Stimulated activated CD4-positive, alpha-beta T cell treated with anti-CD3 and anti-CD28 coated beads, Interleukin-2, amount 100 ng/mL, for 24 hours (primary cell): Measurements from ENCODE around the gene ARSI.

Source experiments
- DNase-seq, 2 donors: peaks; one replicate each; pipeline ENCODE4 v3.0.0-alpha.2; 2020

The ARSI gene

GRCh38 chr5:150302301-150303069, at the start of gene ARSI:
Gene ARSI, minus strand, starts transcription at chr5:150302905. Its CDS starts 532 bp downstream, at chr5:150302373.
- no peak for DNase-seq

- peak; percentile 49 to 55 for DNase-seq
Measured at GRCh38 chr5:150350524-150351344, 48.0 kb upstream of the ARSI start.

- DNase-seq, result no peak
Measured at GRCh38 chr5:150349681-150350275, 47.1 kb upstream of the ARSI start.

DNA sequence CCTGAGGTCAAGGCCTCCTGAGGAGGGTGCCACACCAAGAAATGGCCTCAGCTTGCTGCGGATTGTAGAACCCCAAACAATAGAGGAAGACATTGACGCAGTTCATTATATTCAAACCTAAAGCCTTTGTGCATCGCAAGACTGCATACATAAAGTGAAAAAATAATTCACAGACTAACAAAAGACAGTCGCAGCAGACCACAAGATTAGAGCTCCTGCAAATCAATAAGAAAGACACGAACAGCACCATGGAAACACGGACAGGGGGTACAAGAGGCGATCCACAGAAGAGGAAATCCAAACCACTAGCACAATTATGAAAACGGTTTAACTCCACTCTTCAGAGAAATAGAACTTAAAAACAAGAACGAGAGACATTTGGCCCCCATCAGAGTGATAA, 44.7 kb upstream of the ARSI start:
- DNase-seq, result no peak

- DNase-seq, result no peak
Measured at GRCh38 chr5:150347003-150347402, 44.3 kb upstream of the ARSI start.

DNA sequence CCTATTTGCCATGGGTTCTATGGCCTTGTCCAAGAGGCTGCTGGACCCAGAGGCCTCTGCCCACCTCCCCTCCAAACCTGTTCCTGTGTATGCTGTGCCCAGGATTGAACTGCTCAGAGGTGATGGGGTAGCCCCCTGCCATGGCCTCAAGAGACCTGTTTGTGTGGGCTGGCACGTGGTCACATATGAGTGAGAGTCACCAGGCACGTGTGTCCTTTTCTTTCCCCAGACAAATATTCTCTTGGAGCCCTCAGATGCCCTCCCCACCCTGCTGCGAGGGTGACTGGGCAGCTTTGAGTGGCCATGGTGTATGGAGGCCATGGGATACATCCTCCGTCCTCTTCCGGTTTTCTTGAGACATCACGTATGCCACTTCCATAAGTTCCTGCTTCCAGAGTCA, 43.9 kb upstream of the ARSI start:
- DNase-seq, result no peak

GRCh38 chr5:150345716-150346115, 43.0 kb upstream of the ARSI start:
- DNase-seq, result no peak

DNA sequence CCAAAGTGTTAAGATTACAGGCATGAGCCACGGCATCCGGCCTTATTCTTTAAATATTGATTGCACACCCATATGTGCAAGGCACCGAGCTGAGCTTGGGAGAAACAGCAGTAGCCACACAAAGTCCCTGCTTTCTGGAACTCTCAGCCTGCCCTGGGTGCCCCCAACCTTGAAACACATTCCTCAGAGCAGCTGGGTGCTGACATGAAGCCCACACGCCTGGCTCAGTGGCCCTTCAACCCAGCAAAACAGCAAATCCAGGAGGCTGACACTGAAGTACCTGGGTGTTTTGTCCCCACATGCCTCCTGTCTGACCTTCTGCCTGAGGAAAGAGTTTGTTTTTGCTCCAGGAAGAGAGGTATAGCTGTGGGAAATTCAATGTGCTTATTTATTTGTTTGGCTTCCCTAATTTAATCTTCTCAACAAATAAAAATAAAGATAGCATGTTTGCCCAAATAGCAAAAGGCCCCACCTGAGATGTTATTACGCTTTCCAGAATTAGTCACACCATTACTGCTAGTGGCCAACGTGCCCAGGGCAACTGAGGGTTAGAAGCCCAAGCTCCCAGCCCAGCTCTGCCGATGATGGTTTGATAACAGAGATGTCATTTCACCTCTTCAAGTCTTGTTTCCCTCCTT, 41.4 kb upstream of the ARSI start:
- no peak for DNase-seq

DNA sequence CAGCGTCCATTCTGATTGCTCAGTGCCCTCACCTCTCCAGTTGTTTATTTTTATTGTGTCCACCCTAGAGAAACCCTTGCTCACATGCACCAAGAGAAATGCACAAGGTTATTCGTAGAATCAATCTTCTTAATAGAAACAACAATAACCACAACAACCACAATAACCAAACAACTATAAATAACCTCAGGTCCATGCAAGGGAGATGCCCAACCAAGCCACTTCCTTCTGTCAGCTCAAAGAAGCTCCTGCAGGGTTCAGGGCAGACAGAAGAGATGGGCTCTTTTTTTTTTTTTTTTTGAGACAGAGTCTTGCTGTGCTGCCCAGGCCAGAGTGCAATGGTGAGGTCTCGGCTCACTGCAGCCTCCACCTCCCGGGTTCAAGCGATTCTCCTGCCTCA, 39.9 kb upstream of the ARSI start:
- DNase-seq, result no peak

- DNase-seq, result no peak
Measured at GRCh38 chr5:150341989-150342388, 39.3 kb upstream of the ARSI start.

GRCh38 chr5:150341331-150341730, 38.6 kb upstream of the ARSI start:
- no peak for DNase-seq

DNA sequence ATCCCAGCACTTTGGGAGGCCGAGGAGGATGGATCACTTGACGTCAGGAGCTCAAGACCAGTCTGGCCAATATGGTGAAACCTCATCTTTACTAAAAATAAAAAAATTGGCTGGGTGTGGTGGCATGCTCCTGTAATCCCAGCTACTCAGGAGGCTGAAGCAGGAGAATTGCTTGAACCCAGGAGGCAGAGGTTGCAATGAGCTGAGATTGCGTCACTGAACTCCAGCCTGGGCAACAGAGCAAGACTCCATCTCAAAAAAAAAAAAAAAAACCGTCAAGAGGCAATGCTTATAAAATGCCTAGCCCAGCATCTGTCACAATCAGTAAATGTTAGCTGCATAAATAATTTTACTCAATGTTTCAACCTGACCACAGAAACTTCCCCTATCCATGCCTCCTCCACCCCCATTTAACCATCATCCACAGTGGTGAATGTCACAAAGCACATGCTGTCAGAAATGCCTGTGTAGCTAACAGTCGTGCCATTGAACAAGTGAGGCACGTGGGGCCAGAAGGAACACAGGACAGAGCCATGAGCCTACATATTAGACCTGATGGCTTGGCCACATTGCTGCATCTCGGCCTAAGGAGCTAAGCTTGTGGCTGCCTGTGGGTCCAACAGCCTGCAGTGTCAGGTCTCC, 38.0 kb upstream of the ARSI start:
- DNase-seq, result no peak

DNA sequence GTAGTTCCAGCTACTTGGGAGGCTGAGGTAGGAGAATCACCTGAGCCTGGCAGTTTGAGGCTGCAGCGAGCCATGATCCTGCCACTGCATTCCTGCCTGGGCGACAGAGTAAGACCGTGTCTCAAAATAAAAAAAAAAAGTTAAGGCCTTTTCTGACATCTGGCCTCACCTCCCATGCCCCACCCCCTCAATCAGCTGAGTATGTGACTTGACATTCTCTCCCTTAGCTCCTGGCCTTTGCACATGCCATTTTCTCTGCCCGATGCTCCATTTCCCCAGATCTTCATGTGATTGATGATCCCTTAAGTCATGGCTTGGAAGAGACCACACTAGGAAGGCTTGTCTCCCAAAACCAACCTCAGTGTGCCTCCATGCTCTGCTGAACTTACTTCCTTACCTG, 37.1 kb upstream of the ARSI start:
- DNase-seq, result no peak

GRCh38 chr5:150339165-150339564, 36.5 kb upstream of the ARSI start:
- no peak for DNase-seq

DNA sequence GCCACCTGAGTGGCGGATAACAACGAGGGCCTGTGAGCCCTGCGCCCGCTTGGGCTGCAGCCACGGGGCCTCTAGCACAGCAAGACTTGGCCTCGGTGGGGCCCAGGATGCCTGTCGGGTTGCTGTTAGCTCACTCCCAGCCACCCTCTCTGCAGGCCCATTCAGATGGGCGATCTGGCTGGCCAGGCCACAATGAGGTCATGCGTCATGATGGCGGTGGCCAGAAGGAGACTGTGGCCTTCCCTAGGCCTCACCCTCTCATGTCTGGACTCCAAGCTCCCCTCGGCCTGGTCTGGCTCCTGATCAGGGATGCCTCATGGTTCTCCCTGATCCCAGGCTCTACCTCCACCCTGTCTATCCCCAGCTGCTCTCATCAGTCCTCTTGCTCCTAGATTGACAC, 35.8 kb upstream of the ARSI start:
- no peak for DNase-seq

- no peak for DNase-seq
Measured at GRCh38 chr5:150335778-150336177, 33.1 kb upstream of the ARSI start.

DNA sequence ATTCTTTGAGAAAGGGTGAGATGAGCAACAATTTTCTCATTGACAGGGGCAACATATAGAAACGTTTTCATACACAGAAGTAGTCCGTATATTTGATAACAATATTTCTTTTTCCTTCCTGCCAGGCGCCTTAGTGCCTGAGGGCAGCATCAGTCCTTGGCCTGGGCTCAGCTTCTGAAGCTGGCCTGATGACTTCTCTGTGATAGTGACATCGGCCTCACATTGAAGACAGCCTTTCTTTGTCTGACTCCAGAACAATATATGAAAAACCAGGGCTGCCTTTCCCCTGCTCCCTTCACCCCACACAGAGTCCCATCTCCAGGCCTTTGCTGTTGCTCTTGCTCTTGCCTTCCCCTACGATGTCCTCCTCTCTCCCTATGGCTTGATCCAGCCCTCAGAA, 30.7 kb upstream of the ARSI start:
- DNase-seq, result no peak

DNA sequence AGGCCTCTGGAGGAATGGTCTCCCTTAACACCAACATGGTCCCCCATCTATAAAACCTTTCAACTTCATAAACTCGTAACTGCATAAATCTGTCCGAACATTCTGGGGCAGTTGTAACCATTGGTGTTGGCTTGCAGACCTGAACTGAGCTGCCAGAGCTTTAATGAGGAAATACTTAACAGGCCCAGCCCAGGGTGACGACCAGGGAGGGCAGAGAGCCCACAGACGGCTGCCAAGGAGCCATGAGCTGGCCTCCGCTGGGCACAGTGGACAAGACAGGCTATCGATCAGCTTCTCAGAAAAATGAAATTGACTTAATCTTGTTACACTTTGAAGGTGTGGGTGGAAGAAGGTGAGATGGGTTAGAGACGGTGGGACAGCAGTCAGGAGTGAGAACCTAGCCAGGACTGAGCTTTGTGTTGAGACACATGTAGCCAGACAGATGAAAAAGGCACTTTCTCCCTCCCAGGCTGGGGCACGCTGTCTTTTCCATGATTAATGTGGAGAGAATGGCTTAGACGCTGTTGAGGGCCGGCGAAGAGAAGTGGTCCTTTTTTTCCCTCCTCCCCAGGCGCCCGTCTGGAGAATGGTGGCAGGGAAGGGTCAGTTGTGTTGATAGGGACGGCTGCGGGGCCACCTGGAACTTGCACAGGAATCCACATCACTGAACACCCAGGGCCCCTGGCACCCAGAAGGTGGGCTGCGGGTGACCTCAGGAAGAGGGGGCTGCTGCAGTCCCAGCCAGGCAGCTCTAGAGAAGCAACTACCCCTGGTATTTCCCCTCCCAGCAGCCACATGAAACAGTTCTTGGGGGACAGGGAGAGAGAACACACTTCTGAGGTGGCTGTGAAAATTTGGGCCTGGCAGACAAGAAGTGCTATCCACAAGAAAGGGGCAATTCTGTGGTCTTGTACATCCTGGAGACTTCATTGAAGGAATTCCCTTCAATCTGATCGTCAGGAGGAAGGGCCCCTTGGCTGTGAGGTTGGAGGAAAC, 27.5 kb upstream of the ARSI start:
- DNase-seq, result no peak

- DNase-seq, result no peak
Measured at GRCh38 chr5:150329038-150329437, 26.3 kb upstream of the ARSI start.

DNA sequence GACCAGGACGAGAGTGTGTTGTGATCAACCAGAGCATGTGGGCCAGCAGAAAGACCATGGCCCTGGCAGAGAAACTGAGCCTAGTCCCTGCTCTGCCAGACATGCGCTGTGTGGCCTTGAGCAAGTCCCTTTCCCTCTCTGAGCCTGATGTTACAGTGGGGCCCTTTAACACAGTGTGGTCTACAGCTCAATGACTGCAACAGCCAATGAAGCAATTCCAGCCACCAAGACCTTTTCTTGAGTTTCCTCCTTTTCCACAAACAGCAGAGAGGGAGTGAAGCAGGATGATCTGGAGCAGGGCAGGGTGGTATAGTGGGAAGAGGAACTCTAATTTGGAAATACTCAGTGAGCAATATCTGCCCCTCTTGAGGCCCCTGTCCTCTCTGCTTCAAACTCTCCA, 25.8 kb upstream of the ARSI start:
- no peak for DNase-seq

GRCh38 chr5:150327139-150327538, 24.4 kb upstream of the ARSI start:
- no peak for DNase-seq

DNA sequence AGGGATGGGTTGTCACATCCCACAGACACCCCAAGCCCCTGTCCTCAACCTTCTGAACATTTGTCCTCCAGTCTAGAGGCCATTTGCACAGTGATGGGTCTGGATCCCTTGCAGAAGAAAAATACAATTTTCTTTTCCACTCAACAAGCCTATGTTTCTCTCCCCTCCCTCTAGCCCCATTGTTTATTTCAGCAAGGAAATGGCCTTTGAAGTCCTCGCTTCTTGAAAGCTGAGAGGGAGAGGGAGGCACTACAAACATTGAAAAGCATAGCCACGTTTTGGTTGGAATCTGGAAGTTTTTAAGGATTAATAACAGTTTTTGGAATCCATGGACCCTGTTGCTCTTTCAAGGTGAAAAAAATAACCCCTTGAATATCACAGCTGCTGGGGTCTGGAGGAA, 24.0 kb upstream of the ARSI start:
- no peak for DNase-seq
